IPS DF 4.7 (cell line): Measurements from ENCODE around the gene IZUMO1.
"Not testable (repeated sequence)": the region's sequence is repeated elsewhere in the genome, so short reads cannot be mapped to it uniquely, and the experiment has no call there.

Experiments
- DNase-seq: peaks from one replicate; pipeline ENCODE4 v3.0.0-alpha.2; 2013; ENCODE audit warnings: low spot score; ENCODE audit errors: extremely low read depth

Gene IZUMO1

DNA sequence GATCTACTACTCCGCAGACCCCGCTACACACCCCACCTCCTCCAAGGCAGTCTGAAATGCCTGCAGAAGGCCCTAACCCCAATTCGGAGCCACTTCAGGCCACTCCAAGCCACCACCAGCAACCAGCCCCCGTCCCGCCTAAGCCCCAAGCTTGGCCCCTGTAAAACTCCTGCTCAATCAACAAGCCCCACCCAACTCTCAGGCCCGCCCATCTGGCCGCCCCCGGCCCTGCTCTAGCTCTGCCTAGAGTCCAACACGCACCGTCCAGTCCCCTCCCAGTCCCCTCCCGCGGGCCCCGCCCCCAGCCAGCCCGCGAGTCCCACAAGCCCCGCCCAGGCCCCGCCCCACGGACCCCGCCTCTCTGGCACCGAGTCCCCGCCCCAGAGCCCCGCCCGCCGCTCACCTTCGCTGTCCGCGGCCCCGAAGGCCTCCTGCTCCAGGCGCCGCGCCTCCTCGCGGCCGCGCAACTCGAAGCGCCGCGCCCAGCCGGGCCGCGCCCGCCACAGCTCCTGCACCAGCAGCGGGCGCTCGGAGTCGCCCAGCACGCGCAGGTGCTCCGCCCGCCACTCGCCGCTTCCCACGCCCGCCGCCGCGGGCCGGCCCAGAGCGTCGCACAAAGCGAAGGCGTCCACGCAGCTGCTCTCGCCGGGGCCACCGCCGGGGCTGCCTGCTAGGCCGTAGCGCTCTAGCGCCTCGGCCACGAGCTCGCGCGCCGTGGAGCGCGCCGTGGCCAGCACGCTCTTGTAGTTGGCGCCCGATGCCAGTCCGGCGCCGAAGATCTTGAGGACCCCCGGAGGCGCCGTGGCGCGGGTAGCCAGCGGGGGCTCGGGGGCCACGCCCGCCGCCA is 7.9 kb downstream of the IZUMO1 start:
- no peak for DNase-seq

DNA sequence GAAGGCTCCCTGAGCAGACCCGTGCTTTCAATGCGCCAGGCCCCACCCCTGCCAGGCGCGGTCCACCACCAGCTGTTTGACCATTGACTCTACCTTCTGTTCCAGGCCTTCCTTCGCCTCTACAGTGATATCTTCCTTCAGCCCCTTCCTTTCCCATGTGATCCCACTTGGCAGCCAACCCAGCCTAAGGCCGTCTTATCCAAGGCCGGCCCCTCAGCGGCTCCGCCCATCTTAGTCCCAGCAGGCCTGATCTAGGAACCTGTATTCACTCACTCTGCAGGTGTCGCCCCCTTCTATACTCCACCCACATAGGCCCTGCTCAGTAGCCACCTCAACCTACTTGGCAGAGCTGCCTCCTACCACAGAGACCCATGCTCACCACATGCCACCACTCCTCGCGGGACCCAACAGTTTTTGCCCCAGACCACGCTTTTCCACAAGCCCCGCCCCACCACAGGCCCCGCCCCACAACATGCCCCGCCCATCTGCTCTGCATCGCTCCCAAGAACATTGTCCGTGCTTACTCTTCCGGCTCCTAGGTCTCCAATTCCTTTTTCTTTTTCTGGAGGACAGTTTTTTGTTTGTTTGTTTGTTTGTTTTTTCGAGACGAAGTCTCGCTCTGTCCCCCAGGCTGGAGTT is 9.2 kb downstream of the IZUMO1 start:
- DNase-seq: no peak

DNA sequence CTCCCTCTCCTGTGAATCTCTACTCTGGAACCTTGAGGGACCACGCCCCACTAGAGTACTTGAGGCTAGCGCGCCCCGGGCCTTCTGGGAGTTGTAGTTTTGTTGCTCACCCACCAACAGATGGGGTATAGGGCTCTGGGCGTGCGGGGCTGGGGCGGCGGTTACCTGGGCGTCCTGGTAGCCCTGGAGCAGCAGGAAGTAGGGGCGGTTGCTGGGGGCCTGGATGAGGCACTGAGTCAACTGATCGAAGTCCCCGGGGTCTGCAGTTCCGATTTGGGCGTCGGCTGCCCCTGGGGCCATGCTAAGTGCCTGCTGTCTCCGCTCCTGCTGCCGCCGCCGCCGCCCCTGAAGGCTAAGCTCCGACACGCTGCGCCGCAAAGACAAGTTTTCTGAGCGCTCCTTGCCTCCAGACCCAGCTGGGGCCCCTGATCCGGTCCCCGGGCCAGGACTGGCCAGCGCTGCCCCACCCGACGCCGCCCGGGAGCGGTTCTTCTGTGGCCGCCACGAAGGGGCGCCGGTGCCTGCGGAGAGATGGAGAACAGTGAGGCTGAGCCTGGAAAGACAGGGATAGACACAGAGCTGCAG is 11.6 kb downstream of the IZUMO1 start:
- DNase-seq: no peak

DNA sequence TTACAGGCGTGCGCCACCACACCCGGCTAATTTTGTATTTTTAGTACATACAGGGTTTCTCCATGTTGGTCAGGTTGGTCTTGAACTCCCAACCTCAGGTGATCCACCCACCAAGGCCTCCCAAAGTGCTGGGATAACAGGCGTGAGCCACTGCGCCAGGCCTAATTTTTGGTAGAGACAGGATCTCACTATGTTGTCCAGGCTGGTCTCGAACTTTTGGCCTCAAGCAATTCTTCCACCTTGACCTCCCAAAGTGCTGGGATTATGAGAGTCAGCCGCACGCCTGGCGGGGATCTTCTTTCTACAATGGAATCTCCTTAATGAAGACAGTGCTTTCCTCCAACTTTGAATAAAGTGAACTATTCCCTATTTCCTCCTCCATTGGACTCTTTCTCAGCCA is 12.1 kb downstream of the IZUMO1 start:
- DNase-seq: no peak

DNA sequence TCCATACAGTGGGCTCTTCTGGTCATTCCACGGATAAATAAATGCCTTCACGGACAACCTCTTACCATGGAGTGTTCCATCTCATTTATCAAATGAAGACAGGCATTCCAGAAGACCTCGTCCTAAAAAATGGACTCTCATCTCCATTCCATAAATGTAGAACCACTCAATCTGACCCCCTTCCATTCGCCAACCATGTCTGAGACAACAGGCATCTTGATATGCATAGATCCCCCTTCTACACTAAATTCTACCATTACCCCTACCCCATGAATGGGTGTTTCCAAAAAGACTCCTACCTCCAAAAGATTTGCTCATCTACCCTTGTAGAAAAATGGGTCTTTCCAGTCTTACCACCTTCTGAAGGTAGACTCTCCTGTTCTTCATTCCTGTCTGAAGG is 15.3 kb downstream of the IZUMO1 start:
- no peak for DNase-seq

DNA sequence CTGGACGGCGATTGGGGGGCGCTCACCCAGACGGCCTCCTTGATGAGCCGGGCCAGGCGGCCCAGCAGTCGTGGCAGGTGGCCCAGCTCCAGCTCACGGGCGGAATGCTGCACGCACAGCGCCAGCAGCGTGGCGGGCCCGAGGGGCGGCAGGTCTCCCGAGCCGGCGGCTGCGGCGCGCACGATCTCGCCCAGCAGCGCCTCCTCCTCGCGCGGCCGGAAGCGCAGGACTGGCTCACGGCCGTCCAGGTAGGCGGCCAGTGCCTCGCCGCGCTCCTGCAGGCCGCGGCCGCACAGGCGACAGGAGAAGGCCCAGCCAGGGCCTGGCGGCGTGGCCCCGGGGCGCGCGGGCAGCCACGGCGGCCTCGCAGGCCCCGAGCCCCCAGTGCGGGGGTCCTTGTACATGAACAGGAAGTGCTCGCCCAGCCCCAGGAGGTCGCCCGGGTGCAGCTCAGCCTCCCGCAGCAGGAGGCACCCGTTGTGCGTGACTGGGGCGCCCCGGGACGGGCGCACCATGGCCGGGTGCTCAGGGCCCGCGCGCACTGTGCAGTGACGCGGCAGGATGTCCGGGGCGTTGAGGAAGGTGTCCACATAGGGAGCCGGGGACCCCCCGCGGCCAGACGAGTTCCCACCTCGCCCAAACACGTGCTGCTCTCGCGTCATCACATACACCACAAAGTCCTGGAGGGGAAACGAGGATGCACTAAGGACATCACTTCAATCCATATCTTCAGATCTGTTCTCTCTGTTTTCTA is 17.6 kb downstream of the IZUMO1 start:
- no peak for DNase-seq

DNA sequence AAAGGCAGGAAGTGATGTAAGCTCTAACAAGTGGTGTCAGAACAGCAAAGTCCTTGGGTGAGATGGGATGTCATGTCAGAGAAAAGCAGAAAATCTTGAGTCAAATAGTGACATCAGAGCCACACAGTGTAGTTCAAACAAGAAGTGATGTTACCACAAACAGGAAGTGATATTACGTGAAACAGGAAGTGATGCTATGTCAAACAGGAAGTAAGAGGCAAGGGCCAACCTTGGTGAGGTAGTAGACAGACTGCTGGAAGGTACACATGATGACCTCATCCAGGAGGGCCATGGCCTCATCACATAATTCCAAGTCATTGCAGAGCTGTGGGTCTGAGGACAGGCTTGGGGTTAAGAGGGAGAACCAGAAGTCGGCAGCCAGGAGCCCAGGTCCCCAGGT is 20.2 kb downstream of the IZUMO1 start:
- DNase-seq: no peak

DNA sequence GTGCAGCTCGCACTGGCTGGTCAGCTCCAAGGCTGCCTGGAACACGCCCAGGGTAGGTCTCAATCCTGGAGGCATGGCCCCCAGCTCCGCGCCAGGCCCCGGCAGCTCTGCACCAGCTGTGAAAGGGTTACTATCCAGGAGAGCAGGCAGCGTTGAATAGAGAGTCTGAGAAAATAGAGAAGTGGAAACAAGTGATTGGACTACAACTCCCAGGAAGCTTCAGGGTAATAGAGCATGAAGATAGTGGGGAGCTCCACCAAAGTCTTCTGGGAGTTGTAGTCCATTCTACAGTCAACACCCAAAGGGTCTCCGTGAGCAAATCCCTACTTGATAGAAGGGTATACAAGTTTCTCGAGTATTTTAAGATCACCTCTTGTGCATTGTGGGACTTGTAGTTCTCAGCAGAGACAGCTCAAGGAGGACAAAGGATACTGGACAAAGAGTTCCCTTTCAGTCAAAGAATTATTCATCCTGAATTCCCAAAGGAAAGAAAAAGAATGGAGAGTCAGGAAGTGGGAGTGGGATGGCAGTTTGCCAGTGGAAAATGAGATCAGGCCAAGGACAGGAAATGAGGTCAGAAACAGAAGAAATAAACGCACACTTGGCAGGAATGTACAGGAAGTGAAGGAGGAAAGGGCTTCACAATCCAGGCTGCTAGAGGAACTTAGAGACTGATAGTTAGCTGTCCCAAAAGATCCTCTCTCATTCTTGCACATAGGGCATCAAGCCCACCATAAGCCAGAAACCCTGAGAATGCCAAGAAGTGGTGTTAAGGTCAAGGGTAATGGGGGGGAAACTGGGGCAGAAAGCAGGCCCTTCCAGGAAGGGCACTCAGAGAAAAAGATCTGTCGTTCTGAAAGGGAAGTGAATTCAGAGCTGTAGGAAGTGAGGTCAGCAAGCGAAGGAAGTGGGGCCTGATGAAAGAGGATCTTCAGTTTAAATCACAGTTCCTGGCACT is 21.6 kb downstream of the IZUMO1 start:
- no peak for DNase-seq

DNA sequence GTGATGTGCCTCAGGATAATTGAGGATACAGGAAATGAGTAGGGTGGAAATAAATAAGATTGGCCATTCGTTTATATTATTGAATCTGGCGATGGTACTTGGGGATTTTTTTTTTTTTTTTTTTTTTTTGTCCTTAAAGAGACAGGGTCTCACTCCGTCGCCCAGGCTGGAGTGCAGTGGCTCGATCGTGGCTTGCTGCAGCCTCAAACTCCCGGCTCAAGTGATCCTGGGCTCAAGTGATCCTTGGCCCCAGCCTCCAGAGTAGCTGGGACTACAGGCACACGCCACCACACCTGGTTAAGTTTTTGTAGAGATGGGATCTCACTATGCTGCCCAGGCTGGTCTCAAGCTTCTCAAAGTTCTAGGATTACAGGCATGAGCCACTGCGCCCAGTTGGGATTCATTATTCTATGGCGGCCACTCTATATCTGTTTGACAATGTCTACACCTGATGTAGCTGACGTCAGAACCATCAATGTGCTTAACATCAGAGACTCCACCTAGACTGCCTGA is 24.5 kb downstream of the IZUMO1 start:
- DNase-seq: no peak

DNA sequence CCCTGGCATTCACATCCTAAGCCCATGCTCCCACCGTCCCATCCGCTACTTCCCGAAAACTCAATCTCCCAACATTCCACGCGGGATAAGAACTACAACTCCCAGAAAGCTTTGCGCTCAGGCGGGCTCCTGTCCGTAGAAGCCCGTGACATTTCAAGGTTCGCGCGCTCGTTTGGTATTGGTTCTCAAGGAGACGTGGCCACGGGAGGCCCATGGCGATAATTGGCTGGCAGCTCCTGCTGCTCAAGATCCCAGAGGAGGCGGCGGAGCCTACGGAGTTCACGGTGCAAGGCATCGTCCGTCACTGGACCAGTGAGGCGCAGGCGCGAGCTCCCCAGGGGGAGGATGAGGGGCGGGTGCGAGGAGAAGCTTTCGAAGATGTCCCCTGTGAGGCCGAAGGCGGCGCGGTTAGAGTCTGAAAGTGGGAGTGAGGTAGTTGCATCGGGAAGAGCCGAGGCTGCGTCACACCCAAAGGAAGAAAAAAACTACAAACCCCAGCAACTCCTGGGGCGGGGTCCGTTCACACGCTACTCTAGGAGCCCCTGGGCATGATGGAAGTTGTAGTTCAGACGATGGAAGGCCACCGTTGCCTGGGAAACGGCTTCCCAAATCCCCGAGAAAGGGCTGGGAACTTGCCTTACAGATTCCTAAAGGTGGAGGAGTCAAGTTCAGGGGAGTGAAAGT is 26.0 kb downstream of the IZUMO1 start:
- no peak for DNase-seq

DNA sequence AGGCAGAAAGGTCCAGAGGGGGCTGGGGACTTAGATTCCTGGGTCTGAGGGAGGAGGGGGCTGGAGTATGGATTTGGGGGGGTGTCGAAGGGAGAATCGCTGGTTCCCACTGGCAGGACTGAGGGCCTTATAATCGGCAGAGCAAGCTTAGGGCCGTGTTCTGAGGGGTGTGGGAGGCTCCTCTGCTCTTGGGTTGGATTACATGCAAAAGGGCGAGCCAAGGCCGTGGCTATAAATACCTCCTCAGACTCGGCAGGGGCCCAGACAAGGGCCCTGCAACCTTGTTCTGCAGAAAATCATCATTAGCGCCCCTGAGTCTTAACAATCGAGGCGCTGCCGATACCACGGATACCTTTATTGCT is 26.5 kb downstream of the IZUMO1 start:
- DNase-seq: no peak

DNA sequence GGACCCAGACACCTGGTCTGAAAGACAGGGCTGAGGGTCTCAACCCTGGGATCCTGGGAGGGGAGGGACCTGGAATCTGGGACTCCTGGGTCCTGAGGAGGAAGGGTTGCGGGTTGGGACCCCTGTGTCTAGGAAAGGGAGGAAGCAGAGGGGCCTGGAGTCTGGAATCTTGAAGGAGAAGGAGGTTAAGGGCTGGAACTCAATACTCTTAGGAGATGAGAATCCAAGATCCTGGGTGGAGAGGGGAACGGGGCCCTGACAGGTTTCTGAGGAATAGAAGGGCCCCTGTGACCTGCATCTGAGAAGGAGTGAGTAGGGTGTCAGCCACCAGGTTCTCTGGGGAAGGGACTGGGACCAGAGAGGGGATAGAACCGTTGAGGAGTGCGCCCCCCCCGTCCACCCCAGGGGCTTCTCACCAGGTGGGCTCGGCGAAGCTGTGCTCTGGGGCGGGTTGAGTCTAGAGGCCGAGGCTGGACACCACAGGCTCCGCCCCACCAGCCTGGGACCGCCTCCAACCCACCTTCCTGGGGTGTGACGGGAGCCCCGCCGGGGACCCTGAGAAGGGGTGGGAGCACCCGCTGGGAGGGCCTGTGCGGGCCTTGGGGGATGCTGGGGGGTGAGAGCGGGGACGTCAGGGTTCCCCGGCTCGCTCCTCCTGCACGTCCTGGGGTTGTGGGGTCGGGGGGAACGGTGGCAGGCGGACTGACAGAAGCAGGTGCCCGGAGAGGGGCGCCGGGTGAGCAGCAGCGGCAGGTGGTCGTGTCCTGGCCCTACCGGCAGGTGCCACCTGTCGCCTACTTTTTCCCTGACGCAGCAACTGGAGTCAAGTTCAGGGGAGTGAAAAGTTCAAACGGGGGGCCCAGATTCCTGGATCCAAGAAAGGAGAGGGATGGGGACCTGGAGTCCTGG is 27.2 kb downstream of the IZUMO1 start, which contains the start of gene MAMSTR:
Gene MAMSTR (minus strand): TSS at position 463 of the 909 bp plus-strand sequence. CDS start 694 bp downstream, outside the sequence.
- DNase-seq: no peak

DNA sequence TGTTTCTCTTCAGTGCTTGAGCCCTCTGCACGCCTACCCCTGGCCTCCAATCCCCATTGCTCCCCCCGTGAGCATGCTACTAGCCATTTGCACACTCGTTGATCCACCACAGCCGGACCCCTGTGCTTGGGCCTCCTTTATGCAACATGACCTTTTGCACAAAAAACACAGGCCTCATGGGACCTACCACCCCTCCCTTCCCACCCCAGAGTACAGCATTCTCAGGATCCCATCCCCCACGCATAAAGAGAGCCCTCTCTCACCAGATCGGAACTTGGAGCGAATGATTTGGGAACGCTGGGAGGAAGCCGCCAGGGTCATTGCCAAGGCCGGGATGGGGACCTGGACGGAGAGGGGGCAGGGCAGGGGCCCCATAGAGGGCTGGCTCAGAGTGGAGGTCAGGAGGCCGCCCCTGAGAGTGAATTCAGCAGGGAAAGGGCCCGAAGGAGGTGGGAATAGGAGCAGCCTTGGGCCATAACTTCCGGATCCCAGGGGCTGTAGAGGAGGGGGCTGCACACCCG is 27.9 kb downstream of the IZUMO1 start:
- no peak for DNase-seq

DNA sequence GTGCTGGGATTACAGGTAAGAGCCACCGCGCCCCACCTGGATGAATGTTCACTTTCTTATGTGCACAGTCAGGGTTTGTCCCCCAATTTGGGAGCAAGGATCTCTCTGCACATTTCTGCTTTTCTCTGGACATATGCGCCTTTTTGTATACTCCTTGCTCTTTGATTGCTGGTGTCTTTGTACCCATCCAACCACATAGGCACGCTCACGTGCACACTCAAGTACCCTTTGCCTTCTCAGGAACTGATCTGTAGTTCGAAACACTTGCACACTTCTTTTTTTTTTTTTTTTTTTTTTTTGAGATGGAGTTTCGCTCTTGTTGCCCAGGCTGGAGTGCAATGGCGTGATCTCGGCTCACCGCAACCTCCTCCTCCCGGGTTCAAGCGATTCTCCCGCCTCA is 28.6 kb downstream of the IZUMO1 start:
- DNase-seq: not testable (repeated sequence)

DNA sequence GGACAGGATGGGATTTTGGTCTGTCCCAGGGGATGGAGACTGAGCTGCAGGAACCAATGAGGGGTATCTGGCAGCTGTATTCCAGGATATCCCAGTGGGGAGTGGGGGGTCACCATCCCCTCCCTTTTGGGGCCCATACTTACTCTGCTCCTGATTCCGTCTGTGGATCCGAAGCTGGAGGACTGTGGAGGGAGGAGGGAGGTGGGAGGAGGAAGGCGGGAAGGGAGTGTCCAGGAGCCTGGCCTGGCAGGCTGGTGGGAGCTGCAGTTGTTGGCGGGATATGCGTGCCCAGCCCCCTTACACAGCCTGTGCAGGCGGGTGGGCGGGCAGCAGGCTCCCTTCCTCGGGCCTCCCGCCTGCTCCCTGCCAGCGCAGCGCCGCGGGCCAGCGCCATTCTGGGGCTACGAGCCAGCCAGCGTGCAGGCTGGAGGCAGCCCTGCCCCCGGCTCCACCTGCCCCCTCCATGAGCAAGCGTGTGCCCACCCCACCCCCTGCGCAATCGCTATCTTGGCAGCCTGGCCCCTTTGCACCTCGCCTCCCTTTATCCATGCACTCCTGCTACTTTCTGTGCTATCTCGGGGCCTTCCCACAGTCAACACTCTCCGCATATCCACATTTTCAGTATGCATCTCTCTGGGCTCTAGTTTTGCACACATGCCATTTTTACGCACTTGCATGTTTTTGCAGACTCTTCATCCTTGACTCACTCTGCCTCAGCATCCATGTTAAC is 30.0 kb downstream of the IZUMO1 start:
- DNase-seq: no peak

DNA sequence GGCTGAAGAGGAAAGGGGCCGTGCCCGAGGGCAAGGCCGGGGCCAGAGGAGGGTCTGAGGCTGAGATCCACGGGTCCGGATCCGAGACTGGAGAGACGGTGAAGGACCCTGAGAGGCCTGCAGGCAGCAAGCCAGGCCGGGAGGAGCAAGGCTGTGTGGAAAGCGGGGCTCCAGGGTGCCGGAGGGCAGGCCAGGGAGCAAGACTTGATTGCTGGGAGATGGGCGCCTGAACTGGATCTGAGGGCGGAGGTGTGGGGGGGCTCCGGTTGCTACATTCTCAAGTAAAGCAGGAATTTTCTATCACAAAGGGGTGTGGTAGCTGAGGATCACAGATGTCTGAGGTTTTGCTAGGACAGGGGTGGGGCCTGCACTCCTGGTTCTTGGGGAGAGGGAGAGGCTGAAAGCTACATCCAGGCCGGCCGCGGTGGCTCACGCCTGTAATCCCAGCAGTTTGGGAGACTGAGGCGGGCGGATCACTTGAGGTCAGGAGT is 31.0 kb downstream of the IZUMO1 start:
- DNase-seq: no peak

DNA sequence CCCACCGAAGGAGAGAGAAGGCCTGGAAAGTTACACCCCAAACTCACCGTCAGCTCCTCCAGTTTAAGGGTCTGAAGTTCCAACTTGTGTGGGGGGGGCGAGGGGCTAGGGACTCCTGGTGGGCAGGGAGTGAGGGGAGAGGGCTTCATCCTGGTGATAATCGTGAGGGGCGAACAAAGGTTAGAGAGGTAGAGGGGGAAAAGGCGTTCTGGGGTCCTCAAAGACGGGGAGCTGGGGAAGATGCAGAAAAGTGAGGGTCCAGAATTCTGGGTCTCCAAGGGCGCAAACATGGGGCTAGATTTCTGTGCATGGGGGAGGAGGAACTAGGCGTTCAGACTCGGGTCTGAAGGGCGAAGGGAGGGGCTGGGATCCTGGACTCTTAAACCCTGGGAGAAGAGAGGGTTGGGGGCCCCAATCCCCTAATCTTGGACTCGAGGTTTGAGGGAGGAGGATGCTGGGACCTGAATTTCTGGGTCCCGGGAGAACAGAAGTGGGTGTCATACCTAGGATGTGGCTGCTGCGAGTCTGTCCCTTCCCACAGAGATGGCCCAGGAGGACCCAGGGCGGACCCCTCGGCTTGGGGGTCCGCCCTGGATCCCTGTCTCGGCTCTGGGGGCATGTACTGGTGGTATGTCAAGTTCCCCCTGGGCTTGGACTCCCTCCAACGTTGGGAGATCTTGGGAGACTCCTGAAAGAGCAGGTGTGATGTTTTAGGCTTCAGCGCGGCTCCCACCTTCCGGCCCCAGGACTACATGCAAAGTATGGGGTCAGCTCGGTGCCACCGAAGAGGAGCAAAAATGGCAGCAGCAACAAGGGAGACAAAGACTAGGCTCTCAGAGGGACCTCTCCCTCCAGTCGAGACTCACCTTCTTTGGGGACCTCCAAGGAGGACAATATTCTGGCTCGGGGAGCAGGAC is 31.7 kb downstream of the IZUMO1 start:
- DNase-seq: no peak
